ENCODE results near the gene TARS3.

TARS3 gene

DNA sequence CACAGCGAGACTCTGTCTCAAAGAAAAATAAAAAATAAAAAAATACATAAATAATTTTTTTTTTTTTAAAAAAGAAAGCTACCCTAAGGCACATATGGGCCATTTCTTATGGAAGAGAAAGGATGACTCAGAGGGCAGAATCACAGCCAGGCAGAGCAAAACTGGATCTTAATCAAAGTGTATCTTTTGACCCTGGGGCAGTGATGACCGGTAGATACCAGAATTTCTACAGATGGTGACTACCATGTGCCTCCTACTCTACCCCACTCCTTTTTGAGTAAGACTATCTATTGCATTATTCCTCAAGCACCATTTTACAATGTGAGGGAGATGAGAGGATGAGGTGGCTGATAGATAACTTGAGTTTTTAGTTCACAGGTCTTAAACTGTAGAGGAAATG, 26.0 kb downstream of the TARS3 start:
- DNase-seq (ENCODE audit: low read depth in 2 of 2) = no peak

GRCh38 chr15:101697488-101697887, 26.8 kb downstream of the TARS3 start:
- DNase-seq (ENCODE audit: low read depth in 2 of 2) = no peak

GRCh38 chr15:101696829-101697228, 27.4 kb downstream of the TARS3 start:
- no peak for DNase-seq (ENCODE audit: low read depth in 2 of 2)

- no peak for DNase-seq (ENCODE audit: low read depth in 2 of 2)
Observed at GRCh38 chr15:101694261-101694660, 30.0 kb downstream of the TARS3 start.

GRCh38 chr15:101692801-101693598, 31.3 kb downstream of the TARS3 start:
- no peak for DNase-seq (ENCODE audit: low read depth in 2 of 2)

- peak; percentile 18 to 29 for DNase-seq (ENCODE audit: low read depth in 2 of 2)
Observed at GRCh38 chr15:101689901-101690300, 34.4 kb downstream of the TARS3 start.

GRCh38 chr15:101686718-101687117, 37.6 kb downstream of the TARS3 start:
- DNase-seq (ENCODE audit: low read depth in 2 of 2) = no peak

DNA sequence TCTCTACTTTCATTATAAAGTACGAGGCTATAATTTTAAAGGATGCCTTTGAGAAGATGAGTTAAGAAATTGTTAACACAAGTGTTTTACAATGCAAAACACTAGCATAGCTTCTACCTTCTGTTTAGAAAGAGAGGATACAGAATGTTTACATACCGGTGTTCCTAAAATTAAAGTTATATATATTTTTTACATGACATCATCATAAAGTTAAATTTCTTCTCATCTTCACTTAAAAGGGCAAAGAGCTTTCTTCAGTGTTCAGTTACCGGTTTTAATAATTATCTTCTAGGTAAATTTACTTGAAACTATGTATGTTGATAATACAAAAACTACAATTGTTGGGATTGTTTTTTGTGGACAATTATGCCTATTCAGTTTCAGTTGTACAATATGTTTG, 39.4 kb downstream of the TARS3 start:
- no peak for DNase-seq (ENCODE audit: low read depth in 2 of 2)

- no peak for DNase-seq (ENCODE audit: low read depth in 2 of 2)
Observed at GRCh38 chr15:101684384-101684783, 39.9 kb downstream of the TARS3 start.

- DNase-seq (ENCODE audit: low read depth in 2 of 2) = no peak
Observed at GRCh38 chr15:101679806-101680205, 44.5 kb downstream of the TARS3 start.

DNA sequence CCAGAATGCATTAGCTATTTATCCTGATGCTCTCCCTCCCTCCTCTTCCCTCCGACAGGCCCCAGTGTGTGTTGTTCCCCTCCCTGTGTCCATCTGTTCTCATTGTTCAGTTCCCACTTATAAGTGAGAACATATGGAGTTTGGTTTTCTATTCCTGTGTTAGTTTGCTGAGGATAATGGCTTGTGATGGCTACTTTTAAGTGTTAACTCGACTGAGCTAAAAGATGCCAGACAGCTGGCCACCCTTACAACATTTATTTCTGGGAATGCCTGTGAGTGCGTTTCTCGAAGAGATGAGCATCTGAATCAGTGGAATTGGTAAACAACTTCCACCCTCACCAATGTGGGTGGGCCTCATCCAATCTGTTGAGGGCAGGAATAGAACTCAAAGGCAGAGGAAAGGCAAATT, 47.3 kb downstream of the TARS3 start:
- DNase-seq (ENCODE audit: low read depth in 2 of 2) = no peak

- no peak for DNase-seq (ENCODE audit: low read depth in 2 of 2)
Observed at GRCh38 chr15:101675796-101676582, 48.3 kb downstream of the TARS3 start.

DNA sequence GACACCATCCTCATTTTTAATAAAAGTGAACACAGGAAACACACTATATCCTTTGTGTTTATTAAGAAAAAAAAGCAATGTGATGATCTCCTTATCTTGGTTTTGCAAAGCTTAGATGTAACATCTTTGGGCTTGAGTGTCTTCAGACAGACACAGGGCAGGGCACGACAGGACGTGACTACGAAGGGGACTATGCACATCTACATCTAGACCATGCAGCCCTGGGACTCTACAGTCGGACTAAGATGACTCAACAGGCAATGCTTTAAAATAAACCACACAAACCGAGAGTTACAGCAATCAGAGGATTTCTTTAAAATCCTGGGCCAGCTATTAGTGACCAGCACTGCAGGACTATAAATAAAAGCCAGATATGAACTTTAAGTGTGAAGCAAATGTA, 49.3 kb downstream of the TARS3 start:
- no peak for DNase-seq (ENCODE audit: low read depth in 2 of 2)

DNA sequence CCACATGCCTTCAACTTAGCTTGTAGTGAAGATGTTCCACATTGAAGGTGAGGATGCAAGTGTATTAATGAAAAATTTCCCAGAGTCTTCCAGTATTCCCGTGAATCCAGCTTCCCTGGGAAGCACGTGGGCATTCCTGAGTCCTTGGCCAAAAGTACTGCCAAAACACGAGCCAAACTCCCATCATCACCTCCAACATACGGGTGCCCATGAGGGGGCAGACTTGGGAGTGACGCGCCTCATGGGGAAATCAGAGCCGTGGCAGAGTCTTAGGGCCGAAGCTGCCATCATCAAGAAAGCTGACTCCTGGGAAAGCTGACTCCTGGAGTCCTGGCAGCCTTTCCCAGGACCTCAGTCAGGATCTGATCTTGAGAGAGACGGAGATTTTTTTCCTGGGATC, 52.0 kb downstream of the TARS3 start:
- DNase-seq (ENCODE audit: low read depth in 2 of 2) = no peak

- no peak for DNase-seq (ENCODE audit: low read depth in 2 of 2)
Observed at GRCh38 chr15:101669744-101670143, 54.5 kb downstream of the TARS3 start.

DNA sequence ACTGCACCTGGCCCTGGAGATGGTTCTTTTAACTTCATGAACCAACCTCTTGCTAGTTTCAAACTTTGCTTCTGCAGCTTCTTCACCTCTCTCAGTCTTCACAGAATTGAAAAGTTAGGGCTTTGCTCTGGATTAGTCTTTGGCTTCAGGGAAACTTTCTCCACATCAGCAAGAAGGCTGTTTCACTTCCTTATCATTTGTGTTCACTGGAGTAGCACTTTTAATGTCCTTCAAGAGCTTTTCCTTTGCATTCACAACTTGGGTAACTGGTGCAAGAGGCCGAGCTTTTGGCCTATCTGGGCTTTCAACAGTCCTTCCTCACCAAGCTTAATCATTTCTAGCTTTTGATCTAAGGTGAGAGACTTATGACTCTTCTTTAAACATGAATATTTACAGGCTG, 56.4 kb downstream of the TARS3 start:
- no peak for DNase-seq (ENCODE audit: low read depth in 2 of 2)

DNA sequence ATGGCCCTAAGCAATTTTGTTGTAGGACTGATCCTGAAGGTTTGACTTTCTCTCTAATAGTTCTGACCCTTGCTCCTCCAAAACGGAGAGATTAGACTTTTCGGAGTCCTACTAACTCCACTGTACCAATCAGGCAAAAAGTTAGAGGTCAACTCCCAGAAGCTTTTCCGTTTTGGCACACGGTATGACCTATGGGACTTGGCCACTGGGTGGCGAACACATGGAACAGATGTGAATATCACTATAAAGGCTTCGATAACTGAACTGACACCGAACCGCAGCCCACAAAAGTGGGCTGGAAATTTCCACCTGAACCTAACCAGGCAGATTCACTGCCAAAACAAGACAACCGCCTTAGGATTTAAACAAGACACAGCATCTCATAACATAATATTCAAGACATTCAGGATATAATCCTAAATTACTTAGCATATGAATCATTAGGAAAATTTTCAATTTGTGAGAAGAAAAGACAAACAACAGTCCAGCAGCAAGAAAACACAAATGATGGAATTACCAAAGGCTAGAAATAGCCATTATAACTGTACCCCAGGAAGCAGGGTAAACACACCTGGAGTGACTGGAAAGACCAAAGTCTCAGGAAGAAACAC, 59.9 kb downstream of the TARS3 start:
- no peak for DNase-seq (ENCODE audit: low read depth in 2 of 2)

DNA sequence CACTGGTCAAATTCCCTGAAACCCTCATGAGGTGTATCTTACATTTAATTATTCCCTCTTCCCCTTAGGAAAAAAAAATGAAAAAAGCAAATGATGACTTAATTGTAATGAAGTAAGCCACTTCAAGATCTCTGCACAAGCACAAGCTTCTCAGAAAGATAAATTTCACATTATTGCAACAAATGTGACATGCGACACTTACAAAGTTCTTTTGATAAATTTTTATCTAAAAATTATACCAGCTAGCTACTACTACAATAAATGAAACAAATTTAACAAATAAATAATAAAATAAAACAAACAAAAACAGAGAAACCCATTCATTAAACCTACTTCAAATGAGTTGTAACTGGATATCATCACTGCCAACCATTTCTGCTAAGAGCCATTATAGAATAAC, 62.1 kb downstream of the TARS3 start:
- no peak for DNase-seq (ENCODE audit: low read depth in 2 of 2)

DNA sequence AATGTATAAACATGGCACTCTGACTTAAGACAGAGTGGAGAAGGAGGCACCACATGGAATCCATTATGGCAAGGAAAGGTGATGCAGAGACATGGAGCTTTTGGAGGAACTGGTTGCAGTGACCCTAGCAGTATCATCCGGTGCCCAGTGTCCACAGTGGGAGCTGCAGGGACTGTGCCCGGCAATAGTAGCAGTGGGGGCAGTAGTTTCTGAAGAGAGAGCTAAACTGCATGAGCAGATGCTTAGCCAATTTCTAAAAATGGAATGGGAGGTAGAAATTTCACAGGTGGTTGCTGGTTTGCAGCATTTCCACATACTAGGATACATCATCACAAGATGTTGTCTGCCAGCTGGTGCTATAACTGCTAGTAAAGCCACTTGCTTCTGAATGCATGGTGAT, 64.3 kb downstream of the TARS3 start:
- no peak for DNase-seq (ENCODE audit: low read depth in 2 of 2)

DNA sequence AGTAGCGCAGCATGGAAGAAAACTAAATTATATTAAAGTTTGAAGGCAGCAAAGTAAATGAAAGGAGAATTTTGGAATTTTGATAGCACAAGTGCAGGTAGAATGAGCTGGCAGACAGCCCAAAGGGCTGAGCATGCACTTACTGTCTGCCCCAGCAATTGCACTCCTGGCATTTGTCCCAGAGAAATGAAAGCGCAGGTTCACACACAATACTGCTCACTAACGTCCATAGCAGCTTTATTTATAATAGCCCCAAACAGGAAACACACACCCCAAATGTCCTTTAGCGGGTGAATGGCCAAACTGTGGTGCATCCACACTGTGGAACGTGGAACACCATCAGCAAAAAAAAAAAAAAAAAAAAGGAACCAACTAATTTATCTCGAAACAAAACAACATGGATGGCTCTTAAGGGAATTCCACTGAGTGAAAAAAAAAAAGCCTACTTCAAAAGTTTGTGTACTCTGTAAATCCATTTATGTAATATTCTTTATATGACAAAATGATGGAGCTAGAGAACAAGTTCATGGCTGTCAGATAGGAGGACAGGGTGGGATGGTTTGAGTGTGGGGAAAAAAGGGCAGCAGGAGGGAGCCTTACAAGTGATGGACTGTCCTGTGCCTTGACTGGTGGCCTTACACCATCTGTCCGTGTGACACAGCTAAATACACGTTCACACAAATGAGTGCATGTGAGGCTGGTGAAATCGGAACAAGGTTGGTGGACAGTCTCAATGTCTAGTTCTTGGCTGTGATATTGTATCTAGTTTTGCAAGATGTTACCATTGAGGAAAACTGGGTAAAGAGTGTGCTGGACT, 66.1 kb downstream of the TARS3 start:
- DNase-seq (ENCODE audit: low read depth in 2 of 2) = no peak

DNA sequence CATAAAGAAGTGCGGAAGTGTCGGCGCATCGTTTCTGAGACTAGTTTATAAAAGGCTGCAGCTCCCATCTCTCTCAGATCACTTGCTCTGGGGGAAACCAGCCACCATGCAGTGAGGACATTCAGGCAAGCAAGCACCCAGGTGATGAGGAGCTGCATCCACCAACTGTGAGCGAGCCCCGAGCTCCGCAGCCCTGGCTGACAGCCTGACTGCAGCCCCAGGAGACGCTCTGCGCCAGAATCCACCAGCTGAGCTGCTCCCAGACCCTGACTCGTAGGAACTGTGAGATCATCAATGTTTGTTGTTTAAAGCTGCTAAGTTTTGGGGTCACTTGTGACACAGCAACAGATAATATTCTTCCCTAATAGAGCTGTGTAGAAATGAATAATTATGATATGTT, 67.1 kb downstream of the TARS3 start:
- no peak for DNase-seq (ENCODE audit: low read depth in 2 of 2)
